Liver (tissue), 9 donors: ENCODE results near the gene NDC1. TPM values are rescaled to one million over a fixed set of nuclear protein-coding genes. Genes with fewer than 3 reads are reported as not detected.

Source experiments
- DNase-seq: peaks from one replicate; pipeline ENCODE4 v3.0.0-alpha.2; 2017; ENCODE audit warnings: low spot score
- H3K27ac ChIP-seq, 2 donors: one replicate each; pipeline ENCODE4 v1.7.0; 2013; ENCODE audit warnings: inconsistent platforms in 2 of 2, low read length in 2 of 2, control low read depth in 1 of 2, low read depth in 1 of 2, mild to moderate bottlenecking in 1 of 2
- H3K27me3 ChIP-seq, 4 donors: one replicate each; pipeline versions ENCODE4 v1.6.1 to v1.7.0; 2013; ENCODE audit warnings: low read length in 3 of 4, inconsistent platforms in 1 of 4, mild to moderate bottlenecking in 1 of 4, moderate library complexity in 1 of 4; ENCODE audit not compliant: control insufficient read depth in 4 of 4, insufficient read depth in 4 of 4
- H3K36me3 ChIP-seq, 4 donors: one replicate each; pipeline versions ENCODE4 v1.6.1 to v1.7.0; 2013; ENCODE audit warnings: low read length in 3 of 4, mild to moderate bottlenecking in 3 of 4, low read depth in 1 of 4, moderate library complexity in 1 of 4; ENCODE audit not compliant: control insufficient read depth in 4 of 4, insufficient read depth in 3 of 4
- H3K4me1 ChIP-seq, 4 donors: one replicate each; pipeline versions ENCODE4 v1.6.1 to v1.7.0; 2013; ENCODE audit warnings: low read length in 3 of 4, mild to moderate bottlenecking in 3 of 4, moderate library complexity in 1 of 4; ENCODE audit not compliant: control insufficient read depth in 4 of 4, insufficient read depth in 4 of 4
- H3K4me3 ChIP-seq, 3 donors: one replicate each; pipeline versions ENCODE4 v1.6.1 to v1.7.0; 2013; ENCODE audit warnings: low read length in 3 of 3, control low read depth in 1 of 3, low read depth in 1 of 3, mild to moderate bottlenecking in 1 of 3
- H3K9ac ChIP-seq, 2 donors: one replicate each; pipeline ENCODE4 v1.7.0; 2013; ENCODE audit warnings: low read length in 2 of 2, mild to moderate bottlenecking in 2 of 2, moderate library complexity in 2 of 2, control low read depth in 1 of 2, low read depth in 1 of 2
- H3K9me3 ChIP-seq, 4 donors: one replicate each; pipeline versions ENCODE4 v1.6.1 to v1.7.0; 2013; ENCODE audit warnings: low read length in 3 of 4; ENCODE audit not compliant: control insufficient read depth in 4 of 4
- ATF3 ChIP-seq: IDR thresholded peaks from 2 replicates; pipeline ENCODE4 v1.6.1; 2016; ENCODE audit warnings: antibody characterized with exemption
- EGR1 ChIP-seq, 2 donors: IDR thresholded peaks; 2 replicates each; pipeline ENCODE4 v1.6.1; 2016 to 2018; ENCODE audit warnings: antibody characterized with exemption in 2 of 2, low read depth in 2 of 2
- FOXA1 ChIP-seq: IDR thresholded peaks from 2 replicates; pipeline ENCODE4 v1.6.1; 2016; ENCODE audit warnings: antibody characterized with exemption
- GABPA ChIP-seq, 2 donors: IDR thresholded peaks in 1 of 2; conservative IDR thresholded peaks in 1 of 2; 2 replicates each; pipeline ENCODE4 v1.6.1; 2016; ENCODE audit warnings: antibody characterized with exemption in 2 of 2, mild to moderate bottlenecking in 1 of 2, moderate library complexity in 1 of 2
- HNF4A ChIP-seq, 2 donors: conservative IDR thresholded peaks; 2 replicates each; pipeline ENCODE4 v1.6.1; 2016; ENCODE audit warnings: antibody characterized with exemption in 2 of 2, mild to moderate bottlenecking in 2 of 2
- JUND ChIP-seq, 2 donors: IDR thresholded peaks; 2 replicates each; pipeline ENCODE4 v1.6.1; 2016; ENCODE audit warnings: antibody characterized with exemption in 2 of 2
- NR2F2 ChIP-seq: IDR thresholded peaks from 2 replicates; pipeline ENCODE4 v1.6.1; 2016; ENCODE audit warnings: antibody characterized with exemption
- RAD21 ChIP-seq, 2 donors: IDR thresholded peaks; 2 replicates each; pipeline ENCODE4 v1.6.1; 2016; ENCODE audit warnings: antibody characterized with exemption in 2 of 2, mild to moderate bottlenecking in 2 of 2
- REST ChIP-seq: IDR thresholded peaks from 2 replicates; pipeline ENCODE4 v1.6.1; 2016; ENCODE audit warnings: antibody characterized with exemption, mild to moderate bottlenecking
- RXRA ChIP-seq, 2 donors: IDR thresholded peaks; 2 replicates each; pipeline ENCODE4 v1.6.1; 2017 to 2018; ENCODE audit warnings: antibody characterized with exemption in 2 of 2, mild to moderate bottlenecking in 1 of 2
- SP1 ChIP-seq: IDR thresholded peaks from 2 replicates; pipeline ENCODE4 v1.6.1; 2018; ENCODE audit warnings: antibody characterized with exemption, mild to moderate bottlenecking
- TAF1 ChIP-seq: conservative IDR thresholded peaks from 2 replicates; pipeline ENCODE4 v1.6.1; 2016; ENCODE audit warnings: antibody characterized with exemption, mild to moderate bottlenecking
- YY1 ChIP-seq: IDR thresholded peaks from 2 replicates; pipeline ENCODE4 v1.6.1; 2016; ENCODE audit warnings: antibody characterized with exemption, mild to moderate bottlenecking
- ZBTB33 ChIP-seq: IDR thresholded peaks from 2 replicates; pipeline ENCODE4 v1.6.1; 2016; ENCODE audit warnings: antibody characterized with exemption
- WGBS: extraction: QIAGEN DNeasy Blood & Tissue Kit; methylation state at CpG from one replicate; pipeline ENCODE4 v1.1.7; 2013; 5-methylcytosine and 5-hydroxymethylcytosine counted together
- polyA plus RNA-seq, 2 donors: library from polyadenylated mRNA; stranded (reverse) in 1 of 2; unstranded in 1 of 2; fragments of 200-250 nt in 1 of 2; fragments of >200 nt in 1 of 2; fragmentation: Nextera tagmentation in 1 of 2; extraction: Ambion mirVana in 1 of 2; gene quantifications; one replicate each; pipeline versions ENCODE4 v1.2.1 to v1.2.3, GENCODE V29; 2013 to 2015
- total RNA-seq, 2 donors: library from RNA; depleted of rRNA; stranded (reverse); fragments of >200 nt; gene quantifications; one replicate each; pipeline ENCODE4 v1.2.3, GENCODE V29; 2014
- TF ChIP-seq, protein P1 (sequence below): fragments of 150-350 bp; IDR thresholded peaks from 2 replicates; pipeline ENCODE4 v1.5.1; 2017; ENCODE audit warnings: improper control_type of control experiment, low read depth, low read length; ENCODE audit not compliant: missing input control
- TF ChIP-seq, protein P2 (sequence below): IDR thresholded peaks from 2 replicates; pipeline ENCODE4 v1.6.1; 2016; ENCODE audit warnings: antibody characterized with exemption
- donor health status: healthy.
- donor health status: healthy.
- donor health status: healthy.
- donor health status: healthy.
- donor health status: healthy.

The NDC1 gene
- total and polyA plus RNA-seq, 4 donors, result 2.2 to 17.9 (median 5.8) TPM

DNA sequence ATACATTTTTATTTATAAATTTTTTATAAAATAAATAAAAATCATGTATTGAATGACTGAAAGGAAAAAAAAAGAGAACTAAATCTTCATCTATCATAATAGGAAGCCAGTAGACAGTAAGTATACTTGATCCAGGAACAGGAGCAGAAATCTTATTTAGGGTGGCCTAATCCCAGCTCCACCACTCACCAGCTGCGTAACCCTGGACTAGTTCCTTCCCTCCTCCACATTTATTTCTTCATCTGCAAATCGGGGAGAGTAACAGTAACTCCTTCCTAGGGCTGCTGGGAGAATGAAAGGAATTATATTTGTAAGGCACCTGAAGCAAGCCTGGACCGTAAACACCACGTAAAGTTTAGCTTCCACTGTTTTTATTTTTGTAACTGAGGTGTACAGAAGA, 117.0 kb downstream of the NDC1 start (continued):
- TF ChIP-seq REST (no peak), HNF4A (conservative IDR thresholded peaks at IDR 0.05) (no peak)

DNA sequence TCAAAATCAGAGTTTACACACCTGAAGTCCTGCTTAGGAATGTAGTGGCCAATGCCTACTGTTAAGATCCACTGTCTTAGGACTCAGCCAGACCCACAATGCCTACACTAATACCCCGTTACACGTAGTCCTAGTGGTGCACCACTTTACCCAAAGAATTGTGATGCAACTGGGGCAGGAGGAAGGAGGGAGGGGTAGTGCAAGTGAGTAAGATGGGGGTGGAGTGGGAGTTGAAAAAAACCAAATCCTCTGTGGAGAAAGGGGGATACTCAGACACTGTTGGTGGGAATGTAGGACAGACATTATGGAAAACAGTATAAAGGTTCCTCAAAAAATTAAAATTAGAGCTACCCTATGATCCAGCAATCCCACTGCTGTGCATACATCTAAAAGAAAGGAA, 118.6 kb downstream of the NDC1 start:
- H3K27ac ChIP-seq, result no peak overlapping the region
- 73% methylated on average over 2 of the region's 2 CpGs for WGBS
- H3K4me1 ChIP-seq, result no peaks in the 10 kb centered on the region
- H3K36me3 ChIP-seq, result no peaks in the 10 kb centered on the region
- H3K4me3 ChIP-seq, result no peak overlapping the region
- no peaks in the 10 kb centered on the region for H3K9me3 ChIP-seq
- H3K9ac ChIP-seq, result no peak overlapping the region
- no peak for DNase-seq
- TF ChIP-seq SP1 (no peak), ATF3 (no peak)
- peaks cover 0 to 2% (median under 1%) of the 10 kb centered on the region in 4 donors for H3K27me3 ChIP-seq

DNA sequence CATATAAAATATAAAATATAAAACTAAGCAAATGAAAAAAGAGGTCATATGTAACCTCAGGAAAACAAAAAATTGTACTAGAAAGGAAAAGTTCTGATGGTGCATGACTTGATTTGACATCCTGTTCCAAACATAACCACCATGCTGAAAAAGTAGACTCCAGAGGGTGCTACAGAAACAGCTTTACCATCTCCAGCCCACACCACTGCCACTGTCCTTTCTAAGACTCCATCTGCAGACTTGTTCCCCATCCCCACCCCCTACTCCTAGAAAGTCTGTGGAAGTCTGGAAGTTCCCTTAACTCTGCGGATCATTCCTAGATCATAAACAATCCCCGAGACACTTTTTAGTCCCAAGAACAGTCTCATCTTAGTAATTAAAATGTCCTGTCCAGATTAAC, 119.7 kb downstream of the NDC1 start:
- no peak for DNase-seq
- Histone ChIP-seq H3K4me3 (no peak overlapping the region), H3K36me3 (no peaks in the 10 kb centered on the region), H3K27ac (no peak overlapping the region), H3K27me3 (peaks cover 0 to 2% (median under 1%) of the 10 kb centered on the region in 4 donors), H3K9ac (no peak overlapping the region), H3K9me3 (no peaks in the 10 kb centered on the region), H3K4me1 (no peaks in the 10 kb centered on the region)
- 84% methylated on average over 2 of the region's 2 CpGs for WGBS
- TF ChIP-seq FOXA1 (no peak), GABPA (IDR thresholded peaks at IDR 0.05 in 1 of 2, conservative IDR thresholded peaks at IDR 0.05 in 1 of 2) (no peak), ATF3 (no peak), NR2F2 (no peak), HNF4A (conservative IDR thresholded peaks at IDR 0.05) (no peak), YY1 (no peak), RAD21 (IDR thresholded peaks at IDR 0.05) (no peak)

- Histone ChIP-seq H3K36me3 (no peaks in the 10 kb centered on the region), H3K9ac (no peak overlapping the region), H3K4me3 (no peak overlapping the region), H3K27ac (no peak overlapping the region), H3K9me3 (no peaks in the 10 kb centered on the region), H3K27me3 (peaks cover 0 to 2% (median under 1%) of the 10 kb centered on the region in 4 donors), H3K4me1 (no peaks in the 10 kb centered on the region)
- no peak for DNase-seq
- TF ChIP-seq ZBTB33 (no peak), YY1 (no peak), JUND (IDR thresholded peaks at IDR 0.05) (no peak), GABPA (IDR thresholded peaks at IDR 0.05 in 1 of 2, conservative IDR thresholded peaks at IDR 0.05 in 1 of 2) (no peak), EGR1 (IDR thresholded peaks at IDR 0.05; ENCODE audit: low read depth in 2 of 2) (no peak), SP1 (no peak), NR2F2 (no peak), HNF4A (conservative IDR thresholded peaks at IDR 0.05) (no peak), ATF3 (no peak), TAF1 (no peak), RXRA (IDR thresholded peaks at IDR 0.05) (no peak), RAD21 (IDR thresholded peaks at IDR 0.05) (no peak)
- TF ChIP-seq, protein P1, sequence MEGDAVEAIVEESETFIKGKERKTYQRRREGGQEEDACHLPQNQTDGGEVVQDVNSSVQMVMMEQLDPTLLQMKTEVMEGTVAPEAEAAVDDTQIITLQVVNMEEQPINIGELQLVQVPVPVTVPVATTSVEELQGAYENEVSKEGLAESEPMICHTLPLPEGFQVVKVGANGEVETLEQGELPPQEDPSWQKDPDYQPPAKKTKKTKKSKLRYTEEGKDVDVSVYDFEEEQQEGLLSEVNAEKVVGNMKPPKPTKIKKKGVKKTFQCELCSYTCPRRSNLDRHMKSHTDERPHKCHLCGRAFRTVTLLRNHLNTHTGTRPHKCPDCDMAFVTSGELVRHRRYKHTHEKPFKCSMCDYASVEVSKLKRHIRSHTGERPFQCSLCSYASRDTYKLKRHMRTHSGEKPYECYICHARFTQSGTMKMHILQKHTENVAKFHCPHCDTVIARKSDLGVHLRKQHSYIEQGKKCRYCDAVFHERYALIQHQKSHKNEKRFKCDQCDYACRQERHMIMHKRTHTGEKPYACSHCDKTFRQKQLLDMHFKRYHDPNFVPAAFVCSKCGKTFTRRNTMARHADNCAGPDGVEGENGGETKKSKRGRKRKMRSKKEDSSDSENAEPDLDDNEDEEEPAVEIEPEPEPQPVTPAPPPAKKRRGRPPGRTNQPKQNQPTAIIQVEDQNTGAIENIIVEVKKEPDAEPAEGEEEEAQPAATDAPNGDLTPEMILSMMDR, result no peak
- TF ChIP-seq, protein P2, sequence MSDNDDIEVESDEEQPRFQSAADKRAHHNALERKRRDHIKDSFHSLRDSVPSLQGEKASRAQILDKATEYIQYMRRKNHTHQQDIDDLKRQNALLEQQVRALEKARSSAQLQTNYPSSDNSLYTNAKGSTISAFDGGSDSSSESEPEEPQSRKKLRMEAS, result no peak
- WGBS, result 74% methylated on average over 6 of the region's 6 CpGs
These were observed 120.9 kb downstream of the NDC1 start for GRCh38 chr1:53717025-53717804.
